Measurements from ENCODE around the gene MRGPRG. TPM values are rescaled to one million over a fixed set of nuclear protein-coding genes. Genes with fewer than 3 reads are reported as not detected.
"Not testable (repeated sequence)": the region's sequence is repeated elsewhere in the genome, so short reads cannot be mapped to it uniquely, and the experiment has no call there.

The MRGPRG gene
- total and polyA plus RNA-seq, 4 donors, result not detected

DNA sequence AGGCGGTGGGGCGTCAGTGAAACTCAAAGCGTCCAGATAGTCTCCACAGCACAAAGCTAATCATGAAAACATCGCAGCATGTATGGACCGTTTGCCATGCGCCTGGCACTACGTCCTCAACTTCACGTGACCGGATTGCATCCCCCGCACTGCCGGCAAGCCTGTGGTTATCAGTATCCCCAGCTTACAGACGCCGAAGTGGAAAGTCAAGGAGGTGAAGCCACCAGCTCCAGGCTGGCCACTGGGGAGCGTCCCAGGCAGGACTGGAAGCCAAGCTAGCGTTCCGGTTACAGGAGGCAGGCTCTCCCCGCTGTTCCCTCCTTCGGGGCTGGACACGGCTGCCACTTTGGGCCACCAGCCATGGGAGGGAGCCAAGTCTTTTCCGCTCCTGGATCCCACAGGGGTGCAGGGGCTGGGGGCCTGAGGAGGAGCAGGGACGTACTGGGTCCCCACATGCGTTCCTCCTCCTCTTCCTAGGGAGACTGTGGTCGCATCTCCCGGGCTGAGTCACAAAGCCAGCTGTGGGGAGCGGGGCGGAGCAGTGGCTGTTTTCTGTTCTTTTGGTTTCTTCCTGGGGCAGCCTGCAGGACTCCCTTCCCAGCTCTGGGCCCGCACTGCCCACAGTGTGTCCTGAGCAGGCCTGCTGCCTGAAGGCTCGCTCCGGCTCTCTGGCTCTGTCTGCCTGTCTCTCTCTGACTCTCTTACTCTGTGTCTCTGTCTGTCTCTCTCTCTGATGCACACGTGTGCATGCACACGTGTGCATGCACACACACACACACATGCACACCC is 49.2 kb downstream of the MRGPRG start:
- H3K27ac ChIP-seq (ENCODE audit: low read depth in 1 of 2, low read length in 1 of 2), result no peak overlapping the region

DNA sequence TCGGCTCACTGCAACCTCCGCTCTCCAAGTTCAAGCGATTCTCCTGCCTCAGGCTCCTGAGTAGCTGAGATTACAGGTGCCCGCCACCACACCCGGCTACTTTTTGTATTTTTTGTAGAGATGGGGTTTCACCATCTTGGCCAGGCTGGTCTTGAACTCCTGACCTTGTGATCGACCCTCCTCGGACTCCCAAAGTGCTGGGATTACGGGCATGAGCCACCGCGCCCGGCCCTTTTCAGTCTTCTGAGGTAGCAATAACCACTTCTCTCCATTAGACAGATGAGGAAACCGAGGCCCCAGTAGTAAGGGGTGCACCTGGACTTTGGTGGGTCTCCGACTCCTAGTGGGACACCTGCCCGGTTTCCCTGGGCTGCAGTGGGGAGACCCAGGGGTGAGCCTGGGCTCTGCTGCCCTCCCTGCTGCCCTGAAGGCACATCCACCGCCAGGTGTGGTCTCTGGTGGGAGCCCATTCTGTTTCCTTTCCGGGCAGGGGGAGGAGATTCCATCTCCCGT is 49.8 kb downstream of the MRGPRG start:
- not testable (repeated sequence) for H3K4me3 ChIP-seq; ATAC-seq (ENCODE audit: insufficient read depth, low FRiP score); H3K27ac ChIP-seq (ENCODE audit: low read depth in 1 of 2, low read length in 1 of 2); DNase-seq; H3K9ac ChIP-seq (ENCODE audit: insufficient read depth in 1 of 2, low read length in 2 of 2); H3K27me3 ChIP-seq (ENCODE audit: control insufficient read depth in 3 of 3, insufficient read depth in 3 of 3, low read length in 2 of 3); H3K36me3 ChIP-seq (ENCODE audit: control insufficient read depth in 4 of 4, insufficient read depth in 4 of 4, low read length in 4 of 4); H3K9me3 ChIP-seq (ENCODE audit: control insufficient read depth in 4 of 4, insufficient read depth in 3 of 4, low read length in 3 of 4)
- WGBS, 2 donors, result 77 to 80% methylated on average over 17 of the region's 17 CpGs
- peaks cover 0 to 23% (median 8%) of the 10 kb centered on the region in 5 donors for H3K4me1 ChIP-seq (ENCODE audit: control insufficient read depth in 5 of 5, insufficient read depth in 5 of 5, low read length in 5 of 5)

More for the DNA sequence above, 49.2 kb downstream of the MRGPRG start:
- Histone ChIP-seq H3K27me3 (ENCODE audit: control insufficient read depth in 3 of 3, insufficient read depth in 3 of 3, low read length in 2 of 3) (no peaks in the 10 kb centered on the region), H3K4me1 (ENCODE audit: control insufficient read depth in 5 of 5, insufficient read depth in 5 of 5, low read length in 5 of 5) (peaks cover 0 to 18% (median 7%) of the 10 kb centered on the region in 5 donors), H3K4me3 (peak overlapping the region; percentile 20), H3K9me3 (ENCODE audit: control insufficient read depth in 4 of 4, insufficient read depth in 3 of 4, low read length in 3 of 4) (peaks cover 0 to 1% (median 0%) of the 10 kb centered on the region in 4 donors), H3K9ac (ENCODE audit: insufficient read depth in 1 of 2, low read length in 2 of 2) (peak overlapping the region in 1 of 2 donors; percentile 27), H3K36me3 (ENCODE audit: control insufficient read depth in 4 of 4, insufficient read depth in 4 of 4, low read length in 4 of 4) (no peaks in the 10 kb centered on the region)
- ATAC-seq (ENCODE audit: insufficient read depth, low FRiP score) (peak; percentile 23), DNase-seq (peak; percentile 43 to 59 (median 52))
- 6 to 9% methylated on average over 31 of the region's 31 CpGs for WGBS, 2 donors
- TF ChIP-seq, protein P1, sequence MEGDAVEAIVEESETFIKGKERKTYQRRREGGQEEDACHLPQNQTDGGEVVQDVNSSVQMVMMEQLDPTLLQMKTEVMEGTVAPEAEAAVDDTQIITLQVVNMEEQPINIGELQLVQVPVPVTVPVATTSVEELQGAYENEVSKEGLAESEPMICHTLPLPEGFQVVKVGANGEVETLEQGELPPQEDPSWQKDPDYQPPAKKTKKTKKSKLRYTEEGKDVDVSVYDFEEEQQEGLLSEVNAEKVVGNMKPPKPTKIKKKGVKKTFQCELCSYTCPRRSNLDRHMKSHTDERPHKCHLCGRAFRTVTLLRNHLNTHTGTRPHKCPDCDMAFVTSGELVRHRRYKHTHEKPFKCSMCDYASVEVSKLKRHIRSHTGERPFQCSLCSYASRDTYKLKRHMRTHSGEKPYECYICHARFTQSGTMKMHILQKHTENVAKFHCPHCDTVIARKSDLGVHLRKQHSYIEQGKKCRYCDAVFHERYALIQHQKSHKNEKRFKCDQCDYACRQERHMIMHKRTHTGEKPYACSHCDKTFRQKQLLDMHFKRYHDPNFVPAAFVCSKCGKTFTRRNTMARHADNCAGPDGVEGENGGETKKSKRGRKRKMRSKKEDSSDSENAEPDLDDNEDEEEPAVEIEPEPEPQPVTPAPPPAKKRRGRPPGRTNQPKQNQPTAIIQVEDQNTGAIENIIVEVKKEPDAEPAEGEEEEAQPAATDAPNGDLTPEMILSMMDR (IDR thresholded peaks at IDR 0.05; ENCODE audit: control extremely low read depth, extremely low read depth), result no peak

Other genes with a start within 250 kb of the MRGPRG start
- gene NAP1L4, start 226.5 kb downstream of the MRGPRG start, total RNA-seq, result 100 to 1,000 TPM in 1 of 2 donors, 10 to 100 TPM in 1; 81.6 to 191 TPM
- 10 to 100 TPM; 56.3 to 73.0 TPM for gene NAP1L4, start 226.5 kb downstream of the MRGPRG start, polyA plus RNA-seq
- 10 to 100 TPM; 27.3 to 62.3 TPM for gene CARS1, start 161.4 kb downstream of the MRGPRG start, total RNA-seq
- 10 to 100 TPM; 30.4 to 45.0 TPM for gene CARS1, start 161.4 kb downstream of the MRGPRG start, polyA plus RNA-seq
- 10 to 100 TPM; 34.2 to 51.5 TPM for gene OSBPL5, start 53.5 kb downstream of the MRGPRG start, total RNA-seq
- 10 to 100 TPM; 15.2 to 22.5 TPM for gene OSBPL5, start 53.5 kb downstream of the MRGPRG start, polyA plus RNA-seq
- under 1 TPM in 1 of 2 donors, not detected in 1; 0.18 TPM for gene MRGPRE, start 13.6 kb upstream of the MRGPRG start, total RNA-seq
- gene MRGPRE, start 13.6 kb upstream of the MRGPRG start, polyA plus RNA-seq, result under 1 TPM; 0.03 to 0.16 TPM
- 10 to 100 TPM; 22.9 to 29.6 TPM for gene ZNF195, start 160.3 kb upstream of the MRGPRG start, total RNA-seq
- gene ZNF195, start 160.3 kb upstream of the MRGPRG start, polyA plus RNA-seq, result 10 to 100 TPM; 13.2 to 16.4 TPM